ENCODE results near the gene NBEAL1. TPM values are rescaled to one million over a fixed set of nuclear protein-coding genes. Genes with fewer than 3 reads are reported as not detected.

Gene NBEAL1
- total RNA-seq, 1 experiment from 2014 or later, result 17.0 TPM

DNA sequence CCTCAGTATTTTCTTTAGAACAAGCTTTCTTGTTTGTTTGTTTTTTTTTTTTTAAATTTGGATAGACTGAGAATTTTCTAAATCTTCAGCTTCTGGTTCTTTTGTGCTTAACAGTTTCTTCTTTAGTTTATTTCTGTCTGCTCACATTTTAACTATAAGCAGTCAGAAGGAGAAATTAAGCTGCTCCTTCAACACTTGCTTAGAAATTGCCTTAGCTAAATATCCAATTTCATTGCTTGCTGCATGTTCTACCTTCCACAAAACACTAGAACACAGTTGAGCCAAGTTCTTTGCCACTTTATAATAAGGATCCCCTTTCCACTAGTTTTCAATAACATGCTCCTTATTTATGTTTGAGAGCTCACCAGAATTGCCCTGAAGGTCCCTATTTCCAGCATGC is 57.7 kb downstream of the NBEAL1 start (continued):
- TF ChIP-seq ATF3 (IDR thresholded peaks at IDR 0.05) (no peak), CBX3 (IDR thresholded peaks at IDR 0.05; ENCODE audit: low read depth) (no peak), ELF1 (IDR thresholded peaks at IDR 0.05; ENCODE audit: borderline replicate concordance, low read depth) (no peak), JUND (IDR thresholded peaks at IDR 0.05) (no peak), POLR2A (IDR thresholded peaks at IDR 0.05; ENCODE audit: borderline replicate concordance, extremely low read depth, insufficient read depth, insufficient read length) (no peak)

GRCh38 chr2:203077451-203077850 is 62.8 kb downstream of the NBEAL1 start:
- H3K27me3 ChIP-seq (ENCODE audit: insufficient read depth, low read length), result no peaks in the 10 kb centered on the region
- H3K79me2 ChIP-seq (ENCODE audit: insufficient read depth, low read length), result no peaks in the 10 kb centered on the region
- intact Hi-C loops (cut with micrococcal nuclease), result no loop called here
- DNase-seq (ENCODE audit: low read depth, low spot score) (no peak), ATAC-seq (no peak)
- no peak overlapping the region for H3K27ac ChIP-seq (ENCODE audit: low read depth, low read length)
- H3K36me3 ChIP-seq (ENCODE audit: control insufficient read depth in 1 of 2, insufficient read depth in 2 of 2, low read length in 2 of 2), result no peaks in the 10 kb centered on the region; a peak in 1 of 4 replicates
- ChIA-PET CTCF (no interaction called here), POLR2A (no interaction called here), RAD21 (ENCODE audit: low non-redundant PET in 1 of 2, low total read pairs in 2 of 2, uncharacterized antibody in 2 of 2, unreplicated experiment in 2 of 2) (no interaction called here)
- no peak for TF ChIP-seq RAD21 (IDR thresholded peaks at IDR 0.05; ENCODE audit: low read depth)
- TF ChIP-seq CBX3 (IDR thresholded peaks at IDR 0.05; ENCODE audit: low read depth), result no peak
- no peak for TF ChIP-seq EZH2 (IDR thresholded peaks at IDR 0.05)
- TF ChIP-seq YY1 (IDR thresholded peaks at IDR 0.05; ENCODE audit: extremely low read depth, insufficient replicate concordance, low read depth, low read length), result no peak
- TF ChIP-seq ELF1 (IDR thresholded peaks at IDR 0.05; ENCODE audit: borderline replicate concordance, low read depth), result no peak
- no peak for TF ChIP-seq EZH2phosphoT487 (IDR thresholded peaks at IDR 0.05; ENCODE audit: borderline replicate concordance)
- no peak for TF ChIP-seq SRF (IDR thresholded peaks at IDR 0.05; ENCODE audit: low read depth)
- no peak for TF ChIP-seq ZFX (IDR thresholded peaks at IDR 0.05)
- TF ChIP-seq SIN3A (IDR thresholded peaks at IDR 0.05; ENCODE audit: low read depth), result no peak
- TF ChIP-seq POLR2A (IDR thresholded peaks at IDR 0.05; ENCODE audit: borderline replicate concordance, extremely low read depth, insufficient read depth, insufficient read length), result no peak
- no peak for TF ChIP-seq POLR2AphosphoS5 (IDR thresholded peaks at IDR 0.05; ENCODE audit: low read depth, low read length)
- TF ChIP-seq SP1 (IDR thresholded peaks at IDR 0.05; ENCODE audit: low read depth), result no peak
- TF ChIP-seq TCF7L2 (IDR thresholded peaks at IDR 0.05; ENCODE audit: borderline replicate concordance, extremely low read depth, insufficient read depth, insufficient read length), result no peak
- no peak for TF ChIP-seq CTCF (IDR thresholded peaks at IDR 0.05 in 2 of 3, conservative IDR thresholded peaks at IDR 0.05 in 1 of 3; ENCODE audit: borderline replicate concordance in 1 of 3, insufficient read depth in 1 of 3, low read depth in 2 of 3, low read length in 2 of 3)
- TF ChIP-seq JUND (IDR thresholded peaks at IDR 0.05), result no peak
- no peak for TF ChIP-seq ATF3 (IDR thresholded peaks at IDR 0.05)
- no peak for TF ChIP-seq ZBTB33 (IDR thresholded peaks at IDR 0.05; ENCODE audit: extremely low read depth, insufficient replicate concordance, low read length)
- H4K20me1 ChIP-seq (ENCODE audit: insufficient read depth), result no peaks in the 10 kb centered on the region
- H3K9me3 ChIP-seq (ENCODE audit: control insufficient read depth in 1 of 2, insufficient read depth in 1 of 2, low read depth in 1 of 2, low read length in 2 of 2), result no peaks in the 10 kb centered on the region
- BruUV-seq (replicated peaks), result no TSS peak
- no peaks in the 10 kb centered on the region for H3K9me2 ChIP-seq (ENCODE audit: insufficient read depth)
- H2AFZ ChIP-seq (ENCODE audit: low read depth, low read length, poor library complexity, severe bottlenecking), result no peak overlapping the region
- no peak overlapping the region for H3K9ac ChIP-seq (ENCODE audit: low read length)
- no peak overlapping the region for H3K4me3 ChIP-seq (replicated peaks in 1 of 2; ENCODE audit: low read depth in 1 of 2, low read length in 2 of 2)
- H3K4me2 ChIP-seq (ENCODE audit: low read length), result no peak overlapping the region
- peaks cover 5 to 6% of the 10 kb centered on the region in 2 experiments; a peak in 3 of 4 replicates for H3K4me1 ChIP-seq (ENCODE audit: control insufficient read depth in 1 of 2, insufficient read depth in 2 of 2, low read length in 2 of 2)

Data from HCT116 (cell line).